ENCODE results near the gene TXNDC2.

TXNDC2 gene

DNA sequence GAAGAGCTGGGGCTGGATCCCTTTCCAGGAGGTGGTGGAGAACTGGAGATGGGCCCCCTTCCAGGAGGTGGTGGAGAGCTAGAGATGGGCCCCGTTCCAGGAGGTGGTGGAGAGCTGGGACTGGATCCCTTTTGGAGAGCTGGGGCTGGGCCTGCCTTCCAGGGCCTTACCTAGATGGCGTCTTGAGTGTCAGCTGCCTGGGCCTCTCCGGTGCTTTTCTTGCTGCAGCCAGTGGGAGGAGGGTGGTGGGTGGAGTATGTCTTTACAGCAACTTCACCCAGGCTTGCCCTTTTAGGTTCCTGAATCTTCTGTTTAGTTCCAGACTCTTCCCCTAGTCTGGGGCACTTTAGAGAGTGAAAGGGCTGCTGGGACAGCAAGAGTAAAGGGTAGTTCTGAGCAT is 19.1 kb upstream of the TXNDC2 start:
- TF ChIP-seq, protein P1, sequence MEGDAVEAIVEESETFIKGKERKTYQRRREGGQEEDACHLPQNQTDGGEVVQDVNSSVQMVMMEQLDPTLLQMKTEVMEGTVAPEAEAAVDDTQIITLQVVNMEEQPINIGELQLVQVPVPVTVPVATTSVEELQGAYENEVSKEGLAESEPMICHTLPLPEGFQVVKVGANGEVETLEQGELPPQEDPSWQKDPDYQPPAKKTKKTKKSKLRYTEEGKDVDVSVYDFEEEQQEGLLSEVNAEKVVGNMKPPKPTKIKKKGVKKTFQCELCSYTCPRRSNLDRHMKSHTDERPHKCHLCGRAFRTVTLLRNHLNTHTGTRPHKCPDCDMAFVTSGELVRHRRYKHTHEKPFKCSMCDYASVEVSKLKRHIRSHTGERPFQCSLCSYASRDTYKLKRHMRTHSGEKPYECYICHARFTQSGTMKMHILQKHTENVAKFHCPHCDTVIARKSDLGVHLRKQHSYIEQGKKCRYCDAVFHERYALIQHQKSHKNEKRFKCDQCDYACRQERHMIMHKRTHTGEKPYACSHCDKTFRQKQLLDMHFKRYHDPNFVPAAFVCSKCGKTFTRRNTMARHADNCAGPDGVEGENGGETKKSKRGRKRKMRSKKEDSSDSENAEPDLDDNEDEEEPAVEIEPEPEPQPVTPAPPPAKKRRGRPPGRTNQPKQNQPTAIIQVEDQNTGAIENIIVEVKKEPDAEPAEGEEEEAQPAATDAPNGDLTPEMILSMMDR (IDR thresholded peaks at IDR 0.05; ENCODE audit: control insufficient read depth, insufficient read depth, low read depth, low read length, missing control alignments), result no peak
- no peak overlapping the region for H3K4me3 ChIP-seq (ENCODE audit: control insufficient read depth, low read depth, low read length)
- DNase-seq (ENCODE audit: low read depth), result no peak

DNA sequence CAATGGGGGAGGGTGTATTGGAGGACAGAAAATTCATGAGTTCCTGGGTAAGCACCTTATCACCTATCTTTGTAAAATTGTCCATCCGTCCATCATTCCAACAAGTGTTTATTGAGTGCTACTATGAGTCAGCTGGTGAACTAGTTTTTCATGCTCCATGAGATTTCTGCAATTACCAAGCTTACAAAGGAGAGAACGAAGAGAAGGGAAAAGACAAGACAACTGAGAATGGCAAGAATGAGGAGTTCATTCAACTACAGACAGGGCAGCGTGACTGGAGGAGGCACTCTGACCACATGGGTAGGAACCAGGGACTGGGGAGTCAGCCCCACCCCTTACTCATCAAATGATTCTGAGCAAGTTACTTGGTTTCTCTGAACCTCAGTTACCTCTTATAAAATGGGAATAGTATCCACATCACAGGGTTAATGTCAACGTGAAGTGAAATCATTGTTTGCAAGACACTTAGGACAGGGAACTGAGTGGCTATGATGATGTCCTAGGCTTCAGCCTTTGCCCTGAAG is 18.6 kb upstream of the TXNDC2 start:
- no peak overlapping the region for H3K4me3 ChIP-seq (ENCODE audit: control insufficient read depth, low read depth, low read length)
- TF ChIP-seq, protein P1 (IDR thresholded peaks at IDR 0.05; ENCODE audit: control insufficient read depth, insufficient read depth, low read depth, low read length, missing control alignments), result no peak
- DNase-seq (ENCODE audit: low read depth), result no peak

DNA sequence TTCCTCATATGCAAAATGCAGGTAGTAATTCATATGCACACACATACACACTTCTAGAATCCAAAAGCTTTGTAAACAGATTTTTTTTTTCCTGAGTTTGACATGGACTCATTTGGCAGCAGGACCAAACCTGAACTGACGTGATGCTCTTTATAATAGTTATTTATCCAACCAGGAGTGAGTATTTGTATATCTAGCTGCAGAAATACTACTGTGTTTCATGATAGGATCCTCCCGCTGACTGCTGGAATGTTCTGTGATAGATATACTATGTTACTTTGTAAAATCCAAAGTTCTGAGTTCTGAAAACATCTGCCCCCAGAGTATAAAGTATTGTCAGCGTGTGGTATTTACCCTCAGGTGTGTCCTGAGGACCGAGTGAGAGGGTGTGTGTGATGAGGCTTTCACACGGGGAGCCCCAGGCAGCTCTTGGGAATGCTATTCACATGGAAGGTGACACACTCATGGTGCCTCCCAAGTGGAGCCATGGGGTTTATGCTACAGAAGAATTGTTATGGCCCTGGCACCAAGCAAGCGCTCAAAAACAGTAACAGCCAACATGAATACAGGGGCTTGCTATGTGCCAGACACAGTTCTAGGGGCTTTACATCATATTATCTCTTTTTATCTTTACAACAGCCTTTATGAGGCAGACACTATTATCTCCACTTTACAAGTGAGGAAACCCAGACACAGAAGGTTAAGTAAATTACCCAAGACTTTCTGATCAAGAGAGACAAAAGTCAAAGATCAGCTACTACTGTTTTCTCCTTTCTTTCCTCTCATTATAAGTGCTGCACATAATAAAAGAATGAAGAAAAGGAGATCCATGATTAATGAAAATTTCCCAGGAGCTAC is 16.7 kb upstream of the TXNDC2 start:
- H3K4me3 ChIP-seq (ENCODE audit: control insufficient read depth, low read depth, low read length), result no peak overlapping the region
- no peak for DNase-seq (ENCODE audit: low read depth)
- TF ChIP-seq, protein P1 (IDR thresholded peaks at IDR 0.05; ENCODE audit: control insufficient read depth, insufficient read depth, low read depth, low read length, missing control alignments), result no peak

DNA sequence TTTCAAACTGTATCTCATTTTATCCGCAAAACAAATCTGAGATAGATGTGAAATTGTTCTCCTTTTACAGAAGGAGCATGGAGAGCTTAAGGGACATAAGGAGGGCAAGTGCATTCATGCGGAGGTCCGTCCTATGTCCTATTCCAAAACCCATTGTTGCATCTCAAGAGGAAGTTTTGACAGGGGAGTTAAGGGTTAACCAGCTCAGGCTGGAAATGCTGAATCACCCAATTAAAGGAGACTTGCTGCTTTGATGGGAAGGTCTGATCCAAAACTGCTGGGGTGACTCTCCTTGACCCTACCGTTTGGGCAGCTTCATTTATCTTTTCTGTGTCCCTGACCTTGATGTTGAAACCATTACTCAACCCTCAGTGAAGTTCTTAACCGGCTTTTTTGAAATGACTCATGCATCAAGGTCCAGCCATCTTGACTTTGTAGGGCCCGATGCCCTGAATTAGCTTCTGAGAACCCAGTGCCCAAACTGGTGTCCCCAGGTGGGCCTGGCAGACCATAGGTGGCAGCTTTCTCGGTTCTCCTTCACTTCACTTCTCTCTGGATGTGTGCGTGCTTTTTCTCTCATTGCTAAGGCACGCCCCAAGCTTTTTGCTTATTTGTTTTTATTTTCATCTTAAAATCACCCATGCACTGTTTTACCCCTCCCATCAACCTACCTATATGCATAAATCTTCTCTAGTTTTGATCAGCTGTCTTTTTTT is 15.9 kb upstream of the TXNDC2 start:
- H3K4me3 ChIP-seq (ENCODE audit: control insufficient read depth, low read depth, low read length), result no peak overlapping the region
- TF ChIP-seq, protein P1 (IDR thresholded peaks at IDR 0.05; ENCODE audit: control insufficient read depth, insufficient read depth, low read depth, low read length, missing control alignments), result no peak
- DNase-seq (ENCODE audit: low read depth), result peak; percentile 63

GRCh38 chr18:9870431-9871008 is 15.3 kb upstream of the TXNDC2 start:
- no peak overlapping the region for H3K4me3 ChIP-seq (ENCODE audit: control insufficient read depth, low read depth, low read length)
- DNase-seq (ENCODE audit: low read depth), result no peak
- TF ChIP-seq, protein P1 (IDR thresholded peaks at IDR 0.05; ENCODE audit: control insufficient read depth, insufficient read depth, low read depth, low read length, missing control alignments), result no peak

DNA sequence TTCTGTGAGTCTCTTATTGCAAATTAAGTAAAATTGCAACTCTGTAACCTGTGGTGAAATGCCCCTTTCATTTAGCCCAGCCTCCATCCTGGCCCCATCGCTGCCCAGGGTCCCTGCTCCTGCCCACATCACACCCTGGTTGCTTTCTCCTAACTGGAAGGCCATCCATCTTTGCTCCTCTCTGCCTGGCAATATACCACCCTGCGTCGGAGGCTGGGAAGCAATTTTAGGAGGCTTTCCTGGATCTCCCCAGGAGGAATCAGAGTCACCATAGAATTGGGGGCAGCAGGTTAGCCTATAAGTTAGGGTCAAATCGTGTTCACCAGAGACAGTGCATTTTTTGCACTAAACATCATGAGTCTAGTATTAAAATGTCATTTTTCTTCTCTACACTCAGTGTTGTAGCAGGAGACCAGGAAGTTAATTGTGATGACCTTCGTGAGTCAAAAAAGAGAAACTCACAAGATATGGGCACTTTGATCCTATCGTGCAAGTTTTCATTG is 14.5 kb upstream of the TXNDC2 start:
- TF ChIP-seq, protein P1 (IDR thresholded peaks at IDR 0.05; ENCODE audit: control insufficient read depth, insufficient read depth, low read depth, low read length, missing control alignments), result no peak

More for the DNA sequence above, 14.5 kb upstream of the TXNDC2 start:
- H3K4me3 ChIP-seq (ENCODE audit: control insufficient read depth, low read depth, low read length), result no peak overlapping the region
- DNase-seq (ENCODE audit: low read depth), result no peak

Data from AG09309 (cell line).